ENCODE measurements around the gene DNAH2.

The DNAH2 gene

GRCh38 chr17:7745748-7746470 is 28.4 kb downstream of the DNAH2 start:
- no peak overlapping the region for H3K4me3 ChIP-seq (ENCODE audit: low read depth, low read length, poor library complexity, severe bottlenecking)
- H3K36me3 ChIP-seq (ENCODE audit: insufficient read depth, low read length): no peaks in the 10 kb centered on the region
- peaks cover 8% of the 10 kb centered on the region for H3K4me1 ChIP-seq (ENCODE audit: insufficient read depth, low read length, severe bottlenecking)
- H3K4me2 ChIP-seq (ENCODE audit: low read length): no peak overlapping the region
- H2AFZ ChIP-seq (ENCODE audit: low read length): no peak overlapping the region
- no peaks in the 10 kb centered on the region for H3K9me2 ChIP-seq (ENCODE audit: low read depth, low read length)
- no peaks in the 10 kb centered on the region for H3K9me3 ChIP-seq (ENCODE audit: low read length)
- no peaks in the 10 kb centered on the region for H3F3A ChIP-seq (ENCODE audit: insufficient read depth, low read length)
- H3K27ac ChIP-seq (ENCODE audit: low read depth, low read length, poor library complexity, severe bottlenecking): no peak overlapping the region
- no peaks in the 10 kb centered on the region for H3K79me2 ChIP-seq (ENCODE audit: insufficient read depth, low read length)
- TF ChIP-seq CTCF (IDR thresholded peaks at IDR 0.05; ENCODE audit: low read length): no peak
- H4K20me1 ChIP-seq (ENCODE audit: insufficient read depth, low read length): no peaks in the 10 kb centered on the region
- no peaks in the 10 kb centered on the region for H3K27me3 ChIP-seq (ENCODE audit: insufficient read depth, low read length)
- H3K9ac ChIP-seq (ENCODE audit: low read length): no peak overlapping the region

- no peaks in the 10 kb centered on the region for H3K27me3 ChIP-seq (ENCODE audit: insufficient read depth, low read length)
- no peaks in the 10 kb centered on the region for H3F3A ChIP-seq (ENCODE audit: insufficient read depth, low read length)
- TF ChIP-seq EZH2 (IDR thresholded peaks at IDR 0.05; ENCODE audit: borderline replicate concordance, low read length) (no peak), CTCF (IDR thresholded peaks at IDR 0.05; ENCODE audit: low read length) (no peak)
- no peaks in the 10 kb centered on the region for H3K79me2 ChIP-seq (ENCODE audit: insufficient read depth, low read length)
- H3K9me3 ChIP-seq (ENCODE audit: low read length): no peaks in the 10 kb centered on the region
- peaks cover 8% of the 10 kb centered on the region for H3K4me1 ChIP-seq (ENCODE audit: insufficient read depth, low read length, severe bottlenecking)
- no peaks in the 10 kb centered on the region for H4K20me1 ChIP-seq (ENCODE audit: insufficient read depth, low read length)
- H3K36me3 ChIP-seq (ENCODE audit: insufficient read depth, low read length): no peaks in the 10 kb centered on the region
- no peak overlapping the region for H3K4me3 ChIP-seq (ENCODE audit: low read depth, low read length, poor library complexity, severe bottlenecking)
- no peak overlapping the region for H3K27ac ChIP-seq (ENCODE audit: low read depth, low read length, poor library complexity, severe bottlenecking)
- H3K4me2 ChIP-seq (ENCODE audit: low read length): no peak overlapping the region
- H3K9ac ChIP-seq (ENCODE audit: low read length): no peak overlapping the region
- H3K9me2 ChIP-seq (ENCODE audit: low read depth, low read length): no peaks in the 10 kb centered on the region
- H2AFZ ChIP-seq (ENCODE audit: low read length): no peak overlapping the region
Measured at GRCh38 chr17:7747635-7748071, 30.1 kb downstream of the DNAH2 start.

GRCh38 chr17:7748076-7748775 is 30.7 kb downstream of the DNAH2 start:
- peaks cover 3% of the 10 kb centered on the region for H3K4me1 ChIP-seq (ENCODE audit: insufficient read depth, low read length, severe bottlenecking)
- no peak for TF ChIP-seq CTCF (IDR thresholded peaks at IDR 0.05; ENCODE audit: low read length)
- no peak for TF ChIP-seq EZH2 (IDR thresholded peaks at IDR 0.05; ENCODE audit: borderline replicate concordance, low read length)
- no peak overlapping the region for H3K4me3 ChIP-seq (ENCODE audit: low read depth, low read length, poor library complexity, severe bottlenecking)
- H3K4me2 ChIP-seq (ENCODE audit: low read length): no peak overlapping the region
- no peaks in the 10 kb centered on the region for H3K36me3 ChIP-seq (ENCODE audit: insufficient read depth, low read length)
- H2AFZ ChIP-seq (ENCODE audit: low read length): no peak overlapping the region
- no peaks in the 10 kb centered on the region for H3K79me2 ChIP-seq (ENCODE audit: insufficient read depth, low read length)
- H4K20me1 ChIP-seq (ENCODE audit: insufficient read depth, low read length): no peaks in the 10 kb centered on the region
- H3K27ac ChIP-seq (ENCODE audit: low read depth, low read length, poor library complexity, severe bottlenecking): no peak overlapping the region
- H3F3A ChIP-seq (ENCODE audit: insufficient read depth, low read length): no peaks in the 10 kb centered on the region
- no peaks in the 10 kb centered on the region for H3K9me2 ChIP-seq (ENCODE audit: low read depth, low read length)
- H3K27me3 ChIP-seq (ENCODE audit: insufficient read depth, low read length): no peaks in the 10 kb centered on the region
- no peak overlapping the region for H3K9ac ChIP-seq (ENCODE audit: low read length)
- H3K9me3 ChIP-seq (ENCODE audit: low read length): no peaks in the 10 kb centered on the region
